Measurements from ENCODE around the gene ADAMTSL1. TPM values are rescaled to one million over a fixed set of nuclear protein-coding genes. Genes with fewer than 3 reads are reported as not detected.

The ADAMTSL1 gene
- total and polyA plus RNA-seq, 2 experiments from 2014 or later, result 2.3 to 5.0 TPM

GRCh38 chr9:18689921-18690320 lies 216.0 kb downstream of the ADAMTSL1 start:
- no peak overlapping the region for H3K4me3 Mint-ChIP-seq
- peaks cover 2% of the 10 kb centered on the region for H3K27me3 Mint-ChIP-seq (ENCODE audit: insufficient read depth, low read depth, poor library complexity)
- Histone ChIP-seq H4K20me1 (replicated peaks; ENCODE audit: insufficient read depth) (no peaks in the 10 kb centered on the region), H3K4me2 (no peak overlapping the region), H3F3A (replicated peaks; ENCODE audit: low read depth) (no peaks in the 10 kb centered on the region), H3K79me2 (replicated peaks; ENCODE audit: insufficient read depth) (no peaks in the 10 kb centered on the region), H3K9me2 (ENCODE audit: insufficient read depth) (no peaks in the 10 kb centered on the region), H2AFZ (no peak overlapping the region), H3K27ac (ENCODE audit: low read depth) (no peak overlapping the region), H3K4me3 (no peak overlapping the region), H3K4me1 (ENCODE audit: insufficient read depth) (no peaks in the 10 kb centered on the region), H3K36me3 (ENCODE audit: insufficient read depth) (no peaks in the 10 kb centered on the region), H3K27me3 (ENCODE audit: insufficient read depth) (no peaks in the 10 kb centered on the region)
- peaks cover 10% of the 10 kb centered on the region; the same call in 2 of the 3 replicates for H3K36me3 Mint-ChIP-seq (ENCODE audit: low read depth)
- ATAC-seq (no peak), DNase-seq (ENCODE audit: low spot score) (no peak)
- H3K4me1 Mint-ChIP-seq, result no peaks in the 10 kb centered on the region
- peaks cover 13% of the 10 kb centered on the region for H3K9me3 Mint-ChIP-seq
- no peak overlapping the region for H3K27ac Mint-ChIP-seq
- TF ChIP-seq EZH2phosphoT487 (IDR thresholded peaks at IDR 0.05; ENCODE audit: unreplicated experiment) (no peak), ETS1 (IDR thresholded peaks at IDR 0.05) (no peak), ZNF114 (CRISPR knock-in tag; IDR thresholded peaks at IDR 0.05) (no peak), POLR2AphosphoS5 (IDR thresholded peaks at IDR 0.05; ENCODE audit: low read depth) (no peak), EZH2 (IDR thresholded peaks at IDR 0.05; ENCODE audit: low read depth, unreplicated experiment) (no peak), ZNF331 (CRISPR knock-in tag; IDR thresholded peaks at IDR 0.05; ENCODE audit: low read depth) (no peak), JUNB (IDR thresholded peaks at IDR 0.05; ENCODE audit: unreplicated experiment) (no peak), CTCF (conservative IDR thresholded peaks at IDR 0.05; ENCODE audit: low read depth in 2 of 2) (no peak), CREB1 (CRISPR knock-in tag; IDR thresholded peaks at IDR 0.05; ENCODE audit: low read depth) (no peak), NANOG (IDR thresholded peaks at IDR 0.05; ENCODE audit: borderline replicate concordance) (no peak), STAT1 (IDR thresholded peaks at IDR 0.05; ENCODE audit: unreplicated experiment) (no peak), REST (IDR thresholded peaks at IDR 0.05; ENCODE audit: unreplicated experiment) (no peak)
- TF ChIP-seq, protein P1, sequence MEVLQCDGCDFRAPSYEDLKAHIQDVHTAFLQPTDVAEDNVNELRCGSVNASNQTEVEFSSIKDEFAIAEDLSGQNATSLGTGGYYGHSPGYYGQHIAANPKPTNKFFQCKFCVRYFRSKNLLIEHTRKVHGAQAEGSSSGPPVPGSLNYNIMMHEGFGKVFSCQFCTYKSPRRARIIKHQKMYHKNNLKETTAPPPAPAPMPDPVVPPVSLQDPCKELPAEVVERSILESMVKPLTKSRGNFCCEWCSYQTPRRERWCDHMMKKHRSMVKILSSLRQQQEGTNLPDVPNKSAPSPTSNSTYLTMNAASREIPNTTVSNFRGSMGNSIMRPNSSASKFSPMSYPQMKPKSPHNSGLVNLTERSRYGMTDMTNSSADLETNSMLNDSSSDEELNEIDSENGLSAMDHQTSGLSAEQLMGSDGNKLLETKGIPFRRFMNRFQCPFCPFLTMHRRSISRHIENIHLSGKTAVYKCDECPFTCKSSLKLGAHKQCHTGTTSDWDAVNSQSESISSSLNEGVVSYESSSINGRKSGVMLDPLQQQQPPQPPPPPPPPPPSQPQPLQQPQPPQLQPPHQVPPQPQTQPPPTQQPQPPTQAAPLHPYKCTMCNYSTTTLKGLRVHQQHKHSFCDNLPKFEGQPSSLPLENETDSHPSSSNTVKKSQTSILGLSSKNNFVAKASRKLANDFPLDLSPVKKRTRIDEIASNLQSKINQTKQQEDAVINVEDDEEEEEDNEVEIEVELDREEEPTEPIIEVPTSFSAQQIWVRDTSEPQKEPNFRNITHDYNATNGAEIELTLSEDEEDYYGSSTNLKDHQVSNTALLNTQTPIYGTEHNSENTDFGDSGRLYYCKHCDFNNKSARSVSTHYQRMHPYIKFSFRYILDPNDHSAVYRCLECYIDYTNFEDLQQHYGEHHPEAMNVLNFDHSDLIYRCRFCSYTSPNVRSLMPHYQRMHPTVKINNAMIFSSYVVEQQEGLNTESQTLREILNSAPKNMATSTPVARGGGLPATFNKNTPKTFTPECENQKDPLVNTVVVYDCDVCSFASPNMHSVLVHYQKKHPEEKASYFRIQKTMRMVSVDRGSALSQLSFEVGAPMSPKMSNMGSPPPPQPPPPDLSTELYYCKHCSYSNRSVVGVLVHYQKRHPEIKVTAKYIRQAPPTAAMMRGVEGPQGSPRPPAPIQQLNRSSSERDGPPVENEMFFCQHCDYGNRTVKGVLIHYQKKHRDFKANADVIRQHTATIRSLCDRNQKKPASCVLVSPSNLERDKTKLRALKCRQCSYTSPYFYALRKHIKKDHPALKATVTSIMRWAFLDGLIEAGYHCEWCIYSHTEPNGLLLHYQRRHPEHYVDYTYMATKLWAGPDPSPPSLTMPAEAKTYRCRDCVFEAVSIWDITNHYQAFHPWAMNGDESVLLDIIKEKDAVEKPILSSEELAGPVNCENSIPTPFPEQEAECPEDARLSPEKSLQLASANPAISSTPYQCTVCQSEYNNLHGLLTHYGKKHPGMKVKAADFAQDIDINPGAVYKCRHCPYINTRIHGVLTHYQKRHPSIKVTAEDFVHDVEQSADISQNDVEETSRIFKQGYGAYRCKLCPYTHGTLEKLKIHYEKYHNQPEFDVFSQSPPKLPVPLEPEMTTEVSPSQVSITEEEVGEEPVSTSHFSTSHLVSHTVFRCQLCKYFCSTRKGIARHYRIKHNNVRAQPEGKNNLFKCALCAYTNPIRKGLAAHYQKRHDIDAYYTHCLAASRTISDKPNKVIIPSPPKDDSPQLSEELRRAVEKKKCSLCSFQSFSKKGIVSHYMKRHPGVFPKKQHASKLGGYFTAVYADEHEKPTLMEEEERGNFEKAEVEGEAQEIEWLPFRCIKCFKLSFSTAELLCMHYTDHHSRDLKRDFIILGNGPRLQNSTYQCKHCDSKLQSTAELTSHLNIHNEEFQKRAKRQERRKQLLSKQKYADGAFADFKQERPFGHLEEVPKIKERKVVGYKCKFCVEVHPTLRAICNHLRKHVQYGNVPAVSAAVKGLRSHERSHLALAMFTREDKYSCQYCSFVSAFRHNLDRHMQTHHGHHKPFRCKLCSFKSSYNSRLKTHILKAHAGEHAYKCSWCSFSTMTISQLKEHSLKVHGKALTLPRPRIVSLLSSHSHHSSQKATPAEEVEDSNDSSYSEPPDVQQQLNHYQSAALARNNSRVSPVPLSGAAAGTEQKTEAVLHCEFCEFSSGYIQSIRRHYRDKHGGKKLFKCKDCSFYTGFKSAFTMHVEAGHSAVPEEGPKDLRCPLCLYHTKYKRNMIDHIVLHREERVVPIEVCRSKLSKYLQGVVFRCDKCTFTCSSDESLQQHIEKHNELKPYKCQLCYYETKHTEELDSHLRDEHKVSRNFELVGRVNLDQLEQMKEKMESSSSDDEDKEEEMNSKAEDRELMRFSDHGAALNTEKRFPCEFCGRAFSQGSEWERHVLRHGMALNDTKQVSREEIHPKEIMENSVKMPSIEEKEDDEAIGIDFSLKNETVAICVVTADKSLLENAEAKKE (CRISPR knock-in tag; IDR thresholded peaks at IDR 0.05), result no peak
